GM23338 (cell line): ENCODE results near the gene FOXP2. TPM values are rescaled to one million over a fixed set of nuclear protein-coding genes. Genes with fewer than 3 reads are reported as not detected.

Experiments used
- ATAC-seq: fragments of 200-7000 bp; cut with Tn5 transposase; 3 replicates; pipeline ENCODE4 v1.9.1; 2020
- DNase-seq: peaks from one replicate; pipeline ENCODE4 v3.0.0-alpha.2; 2015; ENCODE audit warnings: low spot score
- H2AFZ ChIP-seq: fragments of 200-600 bp; sonication (generic); 2 replicates; pipeline ENCODE4 v1.8.0; 2016; ENCODE audit warnings: antibody characterized with exemption, mild to moderate bottlenecking, moderate library complexity
- H3F3A ChIP-seq: fragments of 200-600 bp; sonication (generic); replicated peaks from 2 replicates; pipeline ENCODE4 v1.8.0; 2017; ENCODE audit warnings: antibody characterized with exemption, mixed run types, low read depth
- H3K27ac ChIP-seq: fragments of 200-600 bp; sonication (generic); 2 replicates; pipeline ENCODE4 v1.6.1; 2016; ENCODE audit warnings: low read depth
- H3K27me3 ChIP-seq: fragments of 200-600 bp; sonication (generic); 2 replicates; pipeline ENCODE4 v1.8.0; 2016; ENCODE audit warnings: mild to moderate bottlenecking, mixed run types, moderate library complexity; ENCODE audit not compliant: insufficient read depth
- H3K36me3 ChIP-seq: fragments of 200-600 bp; sonication (generic); 2 replicates; pipeline ENCODE4 v1.8.0; 2016; ENCODE audit warnings: mild to moderate bottlenecking; ENCODE audit not compliant: insufficient read depth
- H3K4me1 ChIP-seq: fragments of 200-600 bp; sonication (generic); 2 replicates; pipeline ENCODE4 v1.8.0; 2016; ENCODE audit warnings: mild to moderate bottlenecking, moderate library complexity; ENCODE audit not compliant: insufficient read depth
- H3K4me2 ChIP-seq: fragments of 200-600 bp; sonication (generic); 2 replicates; pipeline ENCODE4 v1.7.1; 2017; ENCODE audit warnings: mixed run types
- H3K4me3 ChIP-seq: fragments of 200-600 bp; sonication (generic); 2 replicates; pipeline ENCODE4 v1.6.1; 2016; ENCODE audit warnings: mixed run types
- H3K79me2 ChIP-seq: fragments of 200-600 bp; sonication (generic); replicated peaks from 2 replicates; pipeline ENCODE4 v1.8.0; 2017; ENCODE audit warnings: mild to moderate bottlenecking; ENCODE audit not compliant: insufficient read depth
- H3K9me2 ChIP-seq: fragments of 200-600 bp; sonication (generic); 2 replicates; pipeline ENCODE4 v1.8.0; 2017; ENCODE audit not compliant: insufficient read depth
- H4K20me1 ChIP-seq: fragments of 200-600 bp; sonication (generic); replicated peaks from 2 replicates; pipeline ENCODE4 v1.8.0; 2017; ENCODE audit warnings: mild to moderate bottlenecking; ENCODE audit not compliant: insufficient read depth
- H3K27ac Mint-ChIP-seq: 2 replicates; pipeline ENCODE4 v1.8.0; 2020; ENCODE audit warnings: inconsistent platforms, mild to moderate bottlenecking, moderate library complexity, mixed read lengths
- H3K27me3 Mint-ChIP-seq: 3 replicates; pipeline ENCODE4 v1.8.0; 2022; ENCODE audit warnings: low read depth, mild to moderate bottlenecking, moderate library complexity, mixed read lengths, inconsistent platforms; ENCODE audit not compliant: insufficient read depth, poor library complexity
- H3K36me3 Mint-ChIP-seq: 3 replicates; pipeline ENCODE4 v1.8.0; 2021; ENCODE audit warnings: low read depth, mild to moderate bottlenecking, inconsistent platforms, moderate library complexity, mixed read lengths
- H3K4me1 Mint-ChIP-seq: 3 replicates; pipeline ENCODE4 v1.8.0; 2020; ENCODE audit warnings: mild to moderate bottlenecking, inconsistent platforms, mixed read lengths
- H3K4me3 Mint-ChIP-seq: 3 replicates; pipeline ENCODE4 v1.8.0; 2021; ENCODE audit warnings: moderate library complexity, mild to moderate bottlenecking, inconsistent platforms, mixed read lengths
- H3K9me3 Mint-ChIP-seq: 3 replicates; pipeline ENCODE4 v1.8.0; 2020; ENCODE audit warnings: moderate library complexity, mild to moderate bottlenecking, inconsistent platforms, mixed read lengths
- CTCF ChIP-seq, 2 experiments: fragments of 200-600 bp in 1 of 2; sonication (generic) in 1 of 2; conservative IDR thresholded peaks; 2 replicates each; pipeline versions ENCODE4 v1.5.1 to v1.6.1; 2016 to 2017; ENCODE audit warnings: antibody characterized with exemption in 2 of 2, low read depth in 2 of 2, mild to moderate bottlenecking in 2 of 2, moderate library complexity in 1 of 2
- NANOG ChIP-seq: IDR thresholded peaks from 2 replicates; pipeline ENCODE4 v1.6.1; 2016; ENCODE audit warnings: antibody characterized with exemption, borderline replicate concordance
- POLR2AphosphoS5 ChIP-seq: IDR thresholded peaks from 2 replicates; pipeline ENCODE4 v1.6.1; 2016; ENCODE audit warnings: antibody characterized with exemption, low read depth
- REST ChIP-seq: IDR thresholded peaks from one replicate; pipeline ENCODE4 v1.6.1; 2018; ENCODE audit warnings: antibody characterized with exemption; ENCODE audit not compliant: unreplicated experiment
- ZNF462 ChIP-seq: fragments of 250-450 bp; sonication (Bioruptor Pico); IDR thresholded peaks from 2 replicates; pipeline ENCODE4 v1.5.0; 2020; ENCODE audit warnings: mild to moderate bottlenecking, moderate library complexity
- polyA plus RNA-seq: library from polyadenylated mRNA; unstranded; fragments of >200 nt; fragmentation: Nextera tagmentation; extraction: Ambion mirVana; gene quantifications from 2 replicates; pipeline ENCODE4 v1.2.1, GENCODE V29; 2016
- total RNA-seq: library from RNA; depleted of rRNA; stranded (reverse); fragments of >200 nt; shearing (Covaris generic); gene quantifications from 2 replicates; pipeline ENCODE4 v1.2.3, GENCODE V29; 2014

FOXP2 gene
- total and polyA plus RNA-seq, 2 experiments from 2014 or later = 0.03 to 0.24 TPM

GRCh38 chr7:114481999-114482398, 67.4 kb downstream of the FOXP2 start:
- H3K36me3 ChIP-seq = no peaks in the 10 kb centered on the region
- no peak overlapping the region for H2AFZ ChIP-seq
- H3K36me3 Mint-ChIP-seq = peaks cover 4% of the 10 kb centered on the region; the same call in 2 of the 3 replicates
- no peak overlapping the region for H3K27ac Mint-ChIP-seq
- no peak overlapping the region for H3K27ac ChIP-seq
- H3F3A ChIP-seq = no peaks in the 10 kb centered on the region
- no peaks in the 10 kb centered on the region for H4K20me1 ChIP-seq
- peaks cover 12% of the 10 kb centered on the region for H3K9me3 Mint-ChIP-seq
- no peaks in the 10 kb centered on the region for H3K79me2 ChIP-seq
- H3K4me1 Mint-ChIP-seq = no peaks in the 10 kb centered on the region
- H3K4me3 Mint-ChIP-seq = no peak overlapping the region
- no peak overlapping the region for H3K4me3 ChIP-seq
- ATAC-seq (no peak), DNase-seq (no peak)
- H3K4me2 ChIP-seq = no peak overlapping the region
- H3K27me3 ChIP-seq = no peaks in the 10 kb centered on the region
- H3K4me1 ChIP-seq = no peaks in the 10 kb centered on the region
- TF ChIP-seq CTCF (conservative IDR thresholded peaks at IDR 0.05; ENCODE audit: low read depth in 2 of 2) (no peak), NANOG (no peak), ZNF462 (CRISPR knock-in tag) (no peak)
- no peaks in the 10 kb centered on the region for H3K27me3 Mint-ChIP-seq
- H3K9me2 ChIP-seq = no peaks in the 10 kb centered on the region

GRCh38 chr7:114484226-114484625, 69.6 kb downstream of the FOXP2 start:
- H3K4me3 Mint-ChIP-seq = no peak overlapping the region
- Histone ChIP-seq H4K20me1 (no peaks in the 10 kb centered on the region), H3K4me3 (no peak overlapping the region), H3F3A (no peaks in the 10 kb centered on the region), H3K9me2 (no peaks in the 10 kb centered on the region), H3K4me1 (no peaks in the 10 kb centered on the region), H3K27ac (no peak overlapping the region), H3K79me2 (no peaks in the 10 kb centered on the region), H2AFZ (no peak overlapping the region), H3K27me3 (no peaks in the 10 kb centered on the region), H3K4me2 (no peak overlapping the region), H3K36me3 (no peaks in the 10 kb centered on the region; the same call in 1 of the 2 replicates)
- no peak overlapping the region for H3K27ac Mint-ChIP-seq
- DNase-seq (no peak), ATAC-seq (no peak)
- no peaks in the 10 kb centered on the region for H3K4me1 Mint-ChIP-seq
- peaks cover 25% of the 10 kb centered on the region for H3K9me3 Mint-ChIP-seq
- H3K27me3 Mint-ChIP-seq = peaks cover 3% of the 10 kb centered on the region
- H3K36me3 Mint-ChIP-seq = peaks cover 15% of the 10 kb centered on the region
- no peak for TF ChIP-seq POLR2AphosphoS5
- TF ChIP-seq REST = no peak
